HG03558 (cell line): Measurements from ENCODE around the gene HTR4.
"Not testable (repeated sequence)": the region's sequence is repeated elsewhere in the genome, so short reads cannot be mapped to it uniquely, and the experiment has no call there.

ENCODE experiments used
- ATAC-seq: cut with Tn5 transposase; IDR thresholded peaks from one replicate; pipeline ENCODE4 v1.9.1; 2021; ENCODE audit warnings: moderate number of reproducible peaks; ENCODE audit not compliant: unreplicated experiment; ENCODE audit errors: extremely low read depth

The HTR4 gene

GRCh38 chr5:148484651-148485050 lies 169.7 kb downstream of the HTR4 start:
- ATAC-seq: no peak

- ATAC-seq: no peak
Measured at GRCh38 chr5:148483750-148484149, 170.6 kb downstream of the HTR4 start.

- ATAC-seq: no peak
Measured at GRCh38 chr5:148482697-148483462, 171.4 kb downstream of the HTR4 start.

GRCh38 chr5:148482196-148482595 lies 172.1 kb downstream of the HTR4 start:
- no peak for ATAC-seq

GRCh38 chr5:148477429-148477828 lies 176.9 kb downstream of the HTR4 start:
- ATAC-seq: no peak

GRCh38 chr5:148476302-148476701 lies 178.0 kb downstream of the HTR4 start:
- no peak for ATAC-seq

GRCh38 chr5:148474025-148474511 lies 180.3 kb downstream of the HTR4 start:
- no peak for ATAC-seq

GRCh38 chr5:148471379-148471778 lies 182.9 kb downstream of the HTR4 start:
- no peak for ATAC-seq

GRCh38 chr5:148469501-148469935 lies 184.8 kb downstream of the HTR4 start:
- ATAC-seq: no peak

GRCh38 chr5:148468746-148469145 lies 185.6 kb downstream of the HTR4 start:
- ATAC-seq: not testable (repeated sequence)

GRCh38 chr5:148467958-148468357 lies 186.4 kb downstream of the HTR4 start:
- no peak for ATAC-seq

GRCh38 chr5:148466236-148466580 lies 188.1 kb downstream of the HTR4 start:
- no peak for ATAC-seq

- ATAC-seq: no peak
Measured at GRCh38 chr5:148465381-148466235, 188.7 kb downstream of the HTR4 start.

GRCh38 chr5:148459669-148460068 lies 194.7 kb downstream of the HTR4 start:
- ATAC-seq: no peak

GRCh38 chr5:148458036-148458888 lies 196.1 kb downstream of the HTR4 start:
- ATAC-seq: no peak

GRCh38 chr5:148457183-148457620 lies 197.1 kb downstream of the HTR4 start:
- no peak for ATAC-seq

- ATAC-seq: no peak
Measured at GRCh38 chr5:148455185-148455584, 199.1 kb downstream of the HTR4 start.

- no peak for ATAC-seq
Measured at GRCh38 chr5:148454576-148454975, 199.8 kb downstream of the HTR4 start.

GRCh38 chr5:148452499-148453193 lies 201.7 kb downstream of the HTR4 start:
- no peak for ATAC-seq

GRCh38 chr5:148446611-148447010 lies 207.7 kb downstream of the HTR4 start:
- no peak for ATAC-seq
